GM12891 (cell line): ENCODE results near the gene PCSK5.

Experiments
- PAX5 ChIP-seq: IDR thresholded peaks from 2 replicates; pipeline ENCODE4 v1.6.1; 2011; ENCODE audit warnings: low read length, moderate library complexity, mild to moderate bottlenecking; ENCODE audit not compliant: insufficient read depth, severe bottlenecking
- POLR2A ChIP-seq: IDR thresholded peaks from 2 replicates; pipeline ENCODE4 v1.6.1; 2011; ENCODE audit warnings: low read depth, low read length, control low read depth
- POLR2AphosphoS5 ChIP-seq: IDR thresholded peaks from 2 replicates; pipeline ENCODE4 v1.6.1; 2011; ENCODE audit warnings: low read depth, low read length, control low read depth
- POU2F2 ChIP-seq: IDR thresholded peaks from 2 replicates; pipeline ENCODE4 v1.6.1; 2011; ENCODE audit warnings: low read depth, mild to moderate bottlenecking, control low read depth, low read length, moderate library complexity
- TAF1 ChIP-seq: IDR thresholded peaks from 2 replicates; pipeline ENCODE4 v1.6.1; 2011; ENCODE audit warnings: low read depth, low read length, control low read depth

GRCh38 chr9:76232861-76233489 is 342.5 kb downstream of the PCSK5 start:
- TF ChIP-seq POLR2A, result no peak
- no peak for TF ChIP-seq POLR2AphosphoS5
- no peak for TF ChIP-seq POU2F2
- no peak for TF ChIP-seq TAF1
- no peak for TF ChIP-seq PAX5
